ENCODE data around the gene ZNF576. TPM values are rescaled to one million over a fixed set of nuclear protein-coding genes. Genes with fewer than 3 reads are reported as not detected.
A peak's percentile ranks its signal among the peaks of the same experiment; 100 is the strongest.

ZNF576 gene
- total and polyA plus RNA-seq, 9 of the 15 experiments (the other 6 are each of a cell fraction or from before 2014, with no cell fraction given): 6.8 to 18.2 (median 12.2) TPM

DNA sequence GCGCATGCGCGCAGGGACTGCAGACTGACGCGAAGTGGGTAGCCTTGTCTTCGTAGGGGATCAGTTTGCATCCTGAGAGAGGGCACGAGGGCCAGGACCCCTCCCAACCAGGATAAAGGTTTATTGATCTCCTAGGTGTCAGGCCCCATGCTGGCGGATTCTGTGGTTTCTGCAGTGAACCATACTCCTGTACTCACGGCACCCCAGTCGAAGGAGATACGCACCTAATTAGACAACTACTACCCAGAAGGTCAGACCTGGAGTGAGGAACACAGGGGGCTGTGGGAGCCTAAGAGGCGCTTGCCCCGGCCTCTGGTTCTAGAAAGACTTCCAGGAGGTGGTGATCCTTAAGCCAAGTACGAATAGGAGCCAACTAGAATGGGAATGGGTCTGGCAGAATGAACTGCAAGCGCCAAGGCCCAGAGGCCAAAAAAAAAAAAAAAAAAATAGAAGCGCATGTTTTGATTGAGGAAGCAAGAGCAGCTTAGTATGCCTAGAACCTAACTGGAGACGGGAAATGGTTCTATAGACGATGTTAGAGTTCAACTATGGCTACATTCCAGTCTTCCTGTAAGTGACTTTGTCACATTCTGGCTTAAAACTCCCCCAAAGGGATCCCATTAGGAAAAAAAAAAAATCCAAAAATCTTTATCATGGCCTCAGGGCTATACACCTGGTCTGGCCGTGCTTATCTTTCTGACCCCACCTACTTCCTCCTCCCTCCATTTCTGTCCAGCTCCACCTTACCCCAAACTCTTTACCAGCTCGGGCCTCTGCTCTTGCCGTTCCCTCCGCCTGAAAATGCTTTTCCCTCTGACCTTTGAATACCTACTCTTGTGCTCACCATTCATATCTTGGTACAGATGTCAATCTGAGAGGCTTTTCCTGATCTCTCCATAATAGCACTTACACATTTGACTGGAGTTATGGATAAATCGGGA, 23.9 kb downstream of the ZNF576 start (continued):
- no peak for TF ChIP-seq SIX5 (IDR thresholded peaks at IDR 0.05; ENCODE audit: borderline replicate concordance in 1 of 2, insufficient read depth in 1 of 2, low read depth in 1 of 2, low read length in 2 of 2)
- TF ChIP-seq, protein P1, sequence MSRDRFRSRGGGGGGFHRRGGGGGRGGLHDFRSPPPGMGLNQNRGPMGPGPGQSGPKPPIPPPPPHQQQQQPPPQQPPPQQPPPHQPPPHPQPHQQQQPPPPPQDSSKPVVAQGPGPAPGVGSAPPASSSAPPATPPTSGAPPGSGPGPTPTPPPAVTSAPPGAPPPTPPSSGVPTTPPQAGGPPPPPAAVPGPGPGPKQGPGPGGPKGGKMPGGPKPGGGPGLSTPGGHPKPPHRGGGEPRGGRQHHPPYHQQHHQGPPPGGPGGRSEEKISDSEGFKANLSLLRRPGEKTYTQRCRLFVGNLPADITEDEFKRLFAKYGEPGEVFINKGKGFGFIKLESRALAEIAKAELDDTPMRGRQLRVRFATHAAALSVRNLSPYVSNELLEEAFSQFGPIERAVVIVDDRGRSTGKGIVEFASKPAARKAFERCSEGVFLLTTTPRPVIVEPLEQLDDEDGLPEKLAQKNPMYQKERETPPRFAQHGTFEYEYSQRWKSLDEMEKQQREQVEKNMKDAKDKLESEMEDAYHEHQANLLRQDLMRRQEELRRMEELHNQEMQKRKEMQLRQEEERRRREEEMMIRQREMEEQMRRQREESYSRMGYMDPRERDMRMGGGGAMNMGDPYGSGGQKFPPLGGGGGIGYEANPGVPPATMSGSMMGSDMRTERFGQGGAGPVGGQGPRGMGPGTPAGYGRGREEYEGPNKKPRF (IDR thresholded peaks at IDR 0.05; ENCODE audit: low read depth, low read length): no peak
- no peak for TF ChIP-seq ZNF785 (CRISPR knock-in tag; IDR thresholded peaks at IDR 0.05)
- peak; percentile 25; the same call in 1 of the 2 replicates for TF ChIP-seq ESRRA (IDR thresholded peaks at IDR 0.05; ENCODE audit: borderline replicate concordance, low read depth)
- TF ChIP-seq RBM39 (optimal IDR thresholded peaks at IDR 0.05; ENCODE audit: low read depth, low read length): no peak
- TF ChIP-seq, protein P2, sequence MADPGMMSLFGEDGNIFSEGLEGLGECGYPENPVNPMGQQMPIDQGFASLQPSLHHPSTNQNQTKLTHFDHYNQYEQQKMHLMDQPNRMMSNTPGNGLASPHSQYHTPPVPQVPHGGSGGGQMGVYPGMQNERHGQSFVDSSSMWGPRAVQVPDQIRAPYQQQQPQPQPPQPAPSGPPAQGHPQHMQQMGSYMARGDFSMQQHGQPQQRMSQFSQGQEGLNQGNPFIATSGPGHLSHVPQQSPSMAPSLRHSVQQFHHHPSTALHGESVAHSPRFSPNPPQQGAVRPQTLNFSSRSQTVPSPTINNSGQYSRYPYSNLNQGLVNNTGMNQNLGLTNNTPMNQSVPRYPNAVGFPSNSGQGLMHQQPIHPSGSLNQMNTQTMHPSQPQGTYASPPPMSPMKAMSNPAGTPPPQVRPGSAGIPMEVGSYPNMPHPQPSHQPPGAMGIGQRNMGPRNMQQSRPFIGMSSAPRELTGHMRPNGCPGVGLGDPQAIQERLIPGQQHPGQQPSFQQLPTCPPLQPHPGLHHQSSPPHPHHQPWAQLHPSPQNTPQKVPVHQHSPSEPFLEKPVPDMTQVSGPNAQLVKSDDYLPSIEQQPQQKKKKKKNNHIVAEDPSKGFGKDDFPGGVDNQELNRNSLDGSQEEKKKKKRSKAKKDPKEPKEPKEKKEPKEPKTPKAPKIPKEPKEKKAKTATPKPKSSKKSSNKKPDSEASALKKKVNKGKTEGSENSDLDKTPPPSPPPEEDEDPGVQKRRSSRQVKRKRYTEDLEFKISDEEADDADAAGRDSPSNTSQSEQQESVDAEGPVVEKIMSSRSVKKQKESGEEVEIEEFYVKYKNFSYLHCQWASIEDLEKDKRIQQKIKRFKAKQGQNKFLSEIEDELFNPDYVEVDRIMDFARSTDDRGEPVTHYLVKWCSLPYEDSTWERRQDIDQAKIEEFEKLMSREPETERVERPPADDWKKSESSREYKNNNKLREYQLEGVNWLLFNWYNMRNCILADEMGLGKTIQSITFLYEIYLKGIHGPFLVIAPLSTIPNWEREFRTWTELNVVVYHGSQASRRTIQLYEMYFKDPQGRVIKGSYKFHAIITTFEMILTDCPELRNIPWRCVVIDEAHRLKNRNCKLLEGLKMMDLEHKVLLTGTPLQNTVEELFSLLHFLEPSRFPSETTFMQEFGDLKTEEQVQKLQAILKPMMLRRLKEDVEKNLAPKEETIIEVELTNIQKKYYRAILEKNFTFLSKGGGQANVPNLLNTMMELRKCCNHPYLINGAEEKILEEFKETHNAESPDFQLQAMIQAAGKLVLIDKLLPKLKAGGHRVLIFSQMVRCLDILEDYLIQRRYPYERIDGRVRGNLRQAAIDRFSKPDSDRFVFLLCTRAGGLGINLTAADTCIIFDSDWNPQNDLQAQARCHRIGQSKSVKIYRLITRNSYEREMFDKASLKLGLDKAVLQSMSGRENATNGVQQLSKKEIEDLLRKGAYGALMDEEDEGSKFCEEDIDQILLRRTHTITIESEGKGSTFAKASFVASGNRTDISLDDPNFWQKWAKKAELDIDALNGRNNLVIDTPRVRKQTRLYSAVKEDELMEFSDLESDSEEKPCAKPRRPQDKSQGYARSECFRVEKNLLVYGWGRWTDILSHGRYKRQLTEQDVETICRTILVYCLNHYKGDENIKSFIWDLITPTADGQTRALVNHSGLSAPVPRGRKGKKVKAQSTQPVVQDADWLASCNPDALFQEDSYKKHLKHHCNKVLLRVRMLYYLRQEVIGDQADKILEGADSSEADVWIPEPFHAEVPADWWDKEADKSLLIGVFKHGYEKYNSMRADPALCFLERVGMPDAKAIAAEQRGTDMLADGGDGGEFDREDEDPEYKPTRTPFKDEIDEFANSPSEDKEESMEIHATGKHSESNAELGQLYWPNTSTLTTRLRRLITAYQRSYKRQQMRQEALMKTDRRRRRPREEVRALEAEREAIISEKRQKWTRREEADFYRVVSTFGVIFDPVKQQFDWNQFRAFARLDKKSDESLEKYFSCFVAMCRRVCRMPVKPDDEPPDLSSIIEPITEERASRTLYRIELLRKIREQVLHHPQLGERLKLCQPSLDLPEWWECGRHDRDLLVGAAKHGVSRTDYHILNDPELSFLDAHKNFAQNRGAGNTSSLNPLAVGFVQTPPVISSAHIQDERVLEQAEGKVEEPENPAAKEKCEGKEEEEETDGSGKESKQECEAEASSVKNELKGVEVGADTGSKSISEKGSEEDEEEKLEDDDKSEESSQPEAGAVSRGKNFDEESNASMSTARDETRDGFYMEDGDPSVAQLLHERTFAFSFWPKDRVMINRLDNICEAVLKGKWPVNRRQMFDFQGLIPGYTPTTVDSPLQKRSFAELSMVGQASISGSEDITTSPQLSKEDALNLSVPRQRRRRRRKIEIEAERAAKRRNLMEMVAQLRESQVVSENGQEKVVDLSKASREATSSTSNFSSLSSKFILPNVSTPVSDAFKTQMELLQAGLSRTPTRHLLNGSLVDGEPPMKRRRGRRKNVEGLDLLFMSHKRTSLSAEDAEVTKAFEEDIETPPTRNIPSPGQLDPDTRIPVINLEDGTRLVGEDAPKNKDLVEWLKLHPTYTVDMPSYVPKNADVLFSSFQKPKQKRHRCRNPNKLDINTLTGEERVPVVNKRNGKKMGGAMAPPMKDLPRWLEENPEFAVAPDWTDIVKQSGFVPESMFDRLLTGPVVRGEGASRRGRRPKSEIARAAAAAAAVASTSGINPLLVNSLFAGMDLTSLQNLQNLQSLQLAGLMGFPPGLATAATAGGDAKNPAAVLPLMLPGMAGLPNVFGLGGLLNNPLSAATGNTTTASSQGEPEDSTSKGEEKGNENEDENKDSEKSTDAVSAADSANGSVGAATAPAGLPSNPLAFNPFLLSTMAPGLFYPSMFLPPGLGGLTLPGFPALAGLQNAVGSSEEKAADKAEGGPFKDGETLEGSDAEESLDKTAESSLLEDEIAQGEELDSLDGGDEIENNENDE (IDR thresholded peaks at IDR 0.05; ENCODE audit: low read depth, low read length): no peak
- no peak for TF ChIP-seq RNF2 (IDR thresholded peaks at IDR 0.05)
- no peak for TF ChIP-seq SMARCA5 (IDR thresholded peaks at IDR 0.05)
- TF ChIP-seq, protein P3, sequence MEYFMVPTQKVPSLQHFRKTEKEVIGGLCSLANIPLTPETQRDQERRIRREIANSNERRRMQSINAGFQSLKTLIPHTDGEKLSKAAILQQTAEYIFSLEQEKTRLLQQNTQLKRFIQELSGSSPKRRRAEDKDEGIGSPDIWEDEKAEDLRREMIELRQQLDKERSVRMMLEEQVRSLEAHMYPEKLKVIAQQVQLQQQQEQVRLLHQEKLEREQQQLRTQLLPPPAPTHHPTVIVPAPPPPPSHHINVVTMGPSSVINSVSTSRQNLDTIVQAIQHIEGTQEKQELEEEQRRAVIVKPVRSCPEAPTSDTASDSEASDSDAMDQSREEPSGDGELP (CRISPR knock-in tag; IDR thresholded peaks at IDR 0.05; ENCODE audit: borderline replicate concordance): peak; percentile 22; the same call in 1 of the 2 replicates
- peak in 1 of 2 experiments; percentile 35; a peak in 1 of 4 replicates for TF ChIP-seq TRIM24 (IDR thresholded peaks at IDR 0.05)
- no peak for TF ChIP-seq STAG1 (CRISPR knock-in tag; IDR thresholded peaks at IDR 0.05; ENCODE audit: borderline replicate concordance)
- TF ChIP-seq BACH1 (tag; IDR thresholded peaks at IDR 0.05): no peak
- no peak for TF ChIP-seq MCM3 (IDR thresholded peaks at IDR 0.05)
